ENCODE results near the gene ZNF202.

The ZNF202 gene

GRCh38 chr11:123690485-123690884, 51.0 kb downstream of the ZNF202 start:
- no peaks in the 10 kb centered on the region for H3K4me1 ChIP-seq (ENCODE audit: control extremely low read depth in 1 of 4, control insufficient read depth in 4 of 4, insufficient read depth in 4 of 4, low read length in 3 of 4)
- no peak overlapping the region for H3K4me3 ChIP-seq (ENCODE audit: control insufficient read depth in 1 of 7, extremely low read depth in 1 of 7, insufficient read depth in 4 of 7, low read depth in 2 of 7, low read length in 6 of 7)
- no peak overlapping the region for H3K27ac ChIP-seq (ENCODE audit: insufficient read depth in 1 of 2, low read depth in 1 of 2, low read length in 2 of 2, poor library complexity in 1 of 2, severe bottlenecking in 2 of 2)
- DNase-seq = no peak
- H3K9me3 ChIP-seq (ENCODE audit: control extremely low read depth in 1 of 5, control insufficient read depth in 4 of 5, insufficient read depth in 2 of 5, low read depth in 1 of 5, low read length in 4 of 5) = peaks cover 0 to 2% (median 0%) of the 10 kb centered on the region in 5 experiments
- CTCF ChIA-PET = no interaction called here
- WGBS (ENCODE audit: insufficient coverage) = no CpG with 5 or more reads among the region's 3 CpGs
- POLR2A ChIA-PET = no interaction called here
- H3K36me3 ChIP-seq (ENCODE audit: control insufficient read depth in 4 of 4, insufficient read depth in 4 of 4, low read length in 3 of 4) = no peaks in the 10 kb centered on the region
- peaks cover 0 to 13% (median 6%) of the 10 kb centered on the region in 5 experiments for H3K27me3 ChIP-seq (replicated peaks in 2 of 5; ENCODE audit: control insufficient read depth in 4 of 5, insufficient read depth in 5 of 5, low read length in 4 of 5)

GRCh38 chr11:123684601-123685000, 56.9 kb downstream of the ZNF202 start:
- no peak overlapping the region for H3K27ac ChIP-seq (ENCODE audit: insufficient read depth in 1 of 2, low read depth in 1 of 2, low read length in 2 of 2, poor library complexity in 1 of 2, severe bottlenecking in 2 of 2)
- 100% methylated on average over 1 of the region's 6 CpGs for WGBS (ENCODE audit: insufficient coverage)
- POLR2A ChIA-PET = interaction anchor here (0.8 kb wide), 1 partner anchor 21 kb away, joined by 3 read pairs; no protein-coding TSS in a partner anchor
- no peaks in the 10 kb centered on the region for H3K4me1 ChIP-seq (ENCODE audit: control extremely low read depth in 1 of 4, control insufficient read depth in 4 of 4, insufficient read depth in 4 of 4, low read length in 3 of 4)
- H3K27me3 ChIP-seq (replicated peaks in 2 of 5; ENCODE audit: control insufficient read depth in 4 of 5, insufficient read depth in 5 of 5, low read length in 4 of 5) = peaks cover 0 to 13% (median 7%) of the 10 kb centered on the region in 5 experiments
- H3K9me3 ChIP-seq (ENCODE audit: control extremely low read depth in 1 of 5, control insufficient read depth in 4 of 5, insufficient read depth in 2 of 5, low read depth in 1 of 5, low read length in 4 of 5) = no peaks in the 10 kb centered on the region
- no peak overlapping the region for H3K4me3 ChIP-seq (ENCODE audit: control insufficient read depth in 1 of 7, extremely low read depth in 1 of 7, insufficient read depth in 4 of 7, low read depth in 2 of 7, low read length in 6 of 7)
- H3K36me3 ChIP-seq (ENCODE audit: control insufficient read depth in 4 of 4, insufficient read depth in 4 of 4, low read length in 3 of 4) = no peaks in the 10 kb centered on the region
- DNase-seq = no peak
- CTCF ChIA-PET = no interaction called here

GRCh38 chr11:123683428-123684170, 57.9 kb downstream of the ZNF202 start:
- POLR2A ChIA-PET = interaction anchor here (0.8 kb wide), 1 partner anchor 22 kb away, joined by 3 read pairs; no protein-coding TSS in a partner anchor
- Histone ChIP-seq H3K9me3 (ENCODE audit: control extremely low read depth in 1 of 5, control insufficient read depth in 4 of 5, insufficient read depth in 2 of 5, low read depth in 1 of 5, low read length in 4 of 5) (no peaks in the 10 kb centered on the region), H3K4me1 (ENCODE audit: control extremely low read depth in 1 of 4, control insufficient read depth in 4 of 4, insufficient read depth in 4 of 4, low read length in 3 of 4) (no peaks in the 10 kb centered on the region), H3K36me3 (ENCODE audit: control insufficient read depth in 4 of 4, insufficient read depth in 4 of 4, low read length in 3 of 4) (no peaks in the 10 kb centered on the region), H3K27ac (ENCODE audit: insufficient read depth in 1 of 2, low read depth in 1 of 2, low read length in 2 of 2, poor library complexity in 1 of 2, severe bottlenecking in 2 of 2) (no peak overlapping the region), H3K4me3 (ENCODE audit: control insufficient read depth in 1 of 7, extremely low read depth in 1 of 7, insufficient read depth in 4 of 7, low read depth in 2 of 7, low read length in 6 of 7) (no peak overlapping the region), H3K27me3 (replicated peaks in 2 of 5; ENCODE audit: control insufficient read depth in 4 of 5, insufficient read depth in 5 of 5, low read length in 4 of 5) (peaks cover 0 to 12% (median 5%) of the 10 kb centered on the region in 5 experiments)
- no peak for DNase-seq
- CTCF ChIA-PET = interaction anchor here (1.2 kb wide), 1 partner anchor 28 kb away, joined by 4 read pairs; no protein-coding TSS in a partner anchor
- 73% methylated on average over 7 of the region's 8 CpGs for WGBS (ENCODE audit: insufficient coverage)

GRCh38 chr11:123682696-123683410, 58.6 kb downstream of the ZNF202 start:
- Histone ChIP-seq H3K4me1 (ENCODE audit: control extremely low read depth in 1 of 4, control insufficient read depth in 4 of 4, insufficient read depth in 4 of 4, low read length in 3 of 4) (no peaks in the 10 kb centered on the region), H3K4me3 (ENCODE audit: control insufficient read depth in 1 of 7, extremely low read depth in 1 of 7, insufficient read depth in 4 of 7, low read depth in 2 of 7, low read length in 6 of 7) (no peak overlapping the region), H3K27me3 (replicated peaks in 2 of 5; ENCODE audit: control insufficient read depth in 4 of 5, insufficient read depth in 5 of 5, low read length in 4 of 5) (peaks cover 0 to 14% (median 5%) of the 10 kb centered on the region in 5 experiments), H3K36me3 (ENCODE audit: control insufficient read depth in 4 of 4, insufficient read depth in 4 of 4, low read length in 3 of 4) (no peaks in the 10 kb centered on the region), H3K27ac (ENCODE audit: insufficient read depth in 1 of 2, low read depth in 1 of 2, low read length in 2 of 2, poor library complexity in 1 of 2, severe bottlenecking in 2 of 2) (no peak overlapping the region), H3K9me3 (ENCODE audit: control extremely low read depth in 1 of 5, control insufficient read depth in 4 of 5, insufficient read depth in 2 of 5, low read depth in 1 of 5, low read length in 4 of 5) (no peaks in the 10 kb centered on the region)
- DNase-seq = no peak
- ChIA-PET POLR2A (no interaction called here), CTCF (interaction anchor here (1.0 to 1.2 kb wide), 2 partner anchors 28 to 41 kb away, joined by 3 to 4 read pairs; no protein-coding TSS in a partner anchor)
- WGBS (ENCODE audit: insufficient coverage) = 80% methylated on average over 4 of the region's 5 CpGs

DNA sequence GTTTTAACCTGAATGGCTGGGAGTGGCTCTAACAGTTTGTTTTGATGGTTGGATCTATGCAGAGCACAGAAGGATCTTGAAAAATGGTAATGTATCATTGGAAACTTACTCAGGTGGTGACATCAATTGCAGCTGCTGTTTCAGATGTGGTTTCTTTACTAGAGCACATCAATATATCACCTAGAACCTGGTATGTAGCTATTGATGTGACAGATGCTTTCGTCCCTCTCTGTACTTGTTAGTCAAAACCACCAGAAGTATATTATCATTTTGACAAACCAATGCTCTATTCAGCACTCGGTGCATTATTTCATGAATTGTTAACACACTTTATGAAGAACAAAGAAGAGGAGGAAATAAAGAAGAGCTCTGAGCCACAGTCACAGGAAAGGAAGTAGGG, 60.4 kb downstream of the ZNF202 start:
- CTCF ChIA-PET = no interaction called here
- no peaks in the 10 kb centered on the region for H3K9me3 ChIP-seq (ENCODE audit: control extremely low read depth in 1 of 5, control insufficient read depth in 4 of 5, insufficient read depth in 2 of 5, low read depth in 1 of 5, low read length in 4 of 5)
- WGBS (ENCODE audit: insufficient coverage) = no CpG with 5 or more reads among the region's 2 CpGs
- H3K27ac ChIP-seq (ENCODE audit: insufficient read depth in 1 of 2, low read depth in 1 of 2, low read length in 2 of 2, poor library complexity in 1 of 2, severe bottlenecking in 2 of 2) = no peak overlapping the region
- H3K4me3 ChIP-seq (ENCODE audit: control insufficient read depth in 1 of 7, extremely low read depth in 1 of 7, insufficient read depth in 4 of 7, low read depth in 2 of 7, low read length in 6 of 7) = no peak overlapping the region
- H3K36me3 ChIP-seq (ENCODE audit: control insufficient read depth in 4 of 4, insufficient read depth in 4 of 4, low read length in 3 of 4) = no peaks in the 10 kb centered on the region
- POLR2A ChIA-PET = no interaction called here
- no peak for DNase-seq
- no peaks in the 10 kb centered on the region for H3K4me1 ChIP-seq (ENCODE audit: control extremely low read depth in 1 of 4, control insufficient read depth in 4 of 4, insufficient read depth in 4 of 4, low read length in 3 of 4)
- peaks cover 0 to 9% (median 2%) of the 10 kb centered on the region in 5 experiments for H3K27me3 ChIP-seq (replicated peaks in 2 of 5; ENCODE audit: control insufficient read depth in 4 of 5, insufficient read depth in 5 of 5, low read length in 4 of 5)

DNA sequence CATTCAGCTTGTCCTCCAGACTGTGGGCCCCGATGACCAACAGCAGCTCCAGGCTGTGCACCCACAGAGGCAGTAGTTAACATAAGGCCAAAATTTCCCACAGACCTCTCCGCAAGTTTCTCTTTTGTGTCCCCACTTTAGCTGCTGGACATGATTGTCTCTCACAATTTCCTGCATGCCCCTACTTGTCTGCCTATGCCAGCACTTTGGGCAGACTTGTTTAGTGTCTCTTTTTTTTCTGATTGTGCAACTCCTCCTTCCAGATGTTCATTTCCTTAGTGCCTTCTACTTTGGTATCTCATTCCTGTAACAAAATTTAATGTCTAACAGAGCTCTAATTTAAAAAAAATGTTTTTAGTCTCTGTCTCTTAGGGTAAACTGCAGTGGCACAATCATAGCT, 63.2 kb downstream of the ZNF202 start:
- POLR2A ChIA-PET = no interaction called here
- DNase-seq = no peak
- 95% methylated on average over 2 of the region's 2 CpGs for WGBS (ENCODE audit: insufficient coverage)
- Histone ChIP-seq H3K27ac (ENCODE audit: insufficient read depth in 1 of 2, low read depth in 1 of 2, low read length in 2 of 2, poor library complexity in 1 of 2, severe bottlenecking in 2 of 2) (no peak overlapping the region), H3K36me3 (ENCODE audit: control insufficient read depth in 4 of 4, insufficient read depth in 4 of 4, low read length in 3 of 4) (no peaks in the 10 kb centered on the region), H3K9me3 (ENCODE audit: control extremely low read depth in 1 of 5, control insufficient read depth in 4 of 5, insufficient read depth in 2 of 5, low read depth in 1 of 5, low read length in 4 of 5) (no peaks in the 10 kb centered on the region), H3K27me3 (replicated peaks in 2 of 5; ENCODE audit: control insufficient read depth in 4 of 5, insufficient read depth in 5 of 5, low read length in 4 of 5) (peaks cover 0 to 4% (median under 1%) of the 10 kb centered on the region in 5 experiments), H3K4me3 (ENCODE audit: control insufficient read depth in 1 of 7, extremely low read depth in 1 of 7, insufficient read depth in 4 of 7, low read depth in 2 of 7, low read length in 6 of 7) (no peak overlapping the region), H3K4me1 (ENCODE audit: control extremely low read depth in 1 of 4, control insufficient read depth in 4 of 4, insufficient read depth in 4 of 4, low read length in 3 of 4) (no peaks in the 10 kb centered on the region)
- CTCF ChIA-PET = interaction anchor here (1.6 kb wide), 1 partner anchor 27 kb away, joined by 6 read pairs; no protein-coding TSS in a partner anchor

DNA sequence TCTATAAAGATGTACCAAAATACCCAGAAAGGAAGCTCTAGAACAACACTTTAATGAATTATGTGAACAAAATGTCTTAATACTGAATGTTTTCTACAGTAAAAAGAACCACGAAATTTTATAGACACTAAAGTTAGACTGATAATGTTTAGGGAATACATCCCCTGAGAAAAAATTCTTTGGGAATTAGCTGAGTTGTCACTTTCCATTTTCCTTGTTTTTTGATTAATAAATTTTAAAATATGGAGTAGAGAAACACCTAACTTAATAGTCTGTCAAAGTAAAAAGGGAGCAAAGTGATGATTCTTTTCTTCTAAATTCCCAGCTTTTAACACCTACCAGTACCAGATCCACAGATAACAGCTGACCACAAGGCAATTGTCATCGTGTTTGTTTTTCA, 64.0 kb downstream of the ZNF202 start:
- no peaks in the 10 kb centered on the region for H3K36me3 ChIP-seq (ENCODE audit: control insufficient read depth in 4 of 4, insufficient read depth in 4 of 4, low read length in 3 of 4)
- H3K4me1 ChIP-seq (ENCODE audit: control extremely low read depth in 1 of 4, control insufficient read depth in 4 of 4, insufficient read depth in 4 of 4, low read length in 3 of 4) = no peaks in the 10 kb centered on the region
- CTCF ChIA-PET = interaction anchor here (1.6 kb wide), 1 partner anchor 28 kb away, joined by 6 read pairs; no protein-coding TSS in a partner anchor
- no peak overlapping the region for H3K27ac ChIP-seq (ENCODE audit: insufficient read depth in 1 of 2, low read depth in 1 of 2, low read length in 2 of 2, poor library complexity in 1 of 2, severe bottlenecking in 2 of 2)
- POLR2A ChIA-PET = no interaction called here
- peaks cover 0 to 2% (median 0%) of the 10 kb centered on the region in 5 experiments for H3K27me3 ChIP-seq (replicated peaks in 2 of 5; ENCODE audit: control insufficient read depth in 4 of 5, insufficient read depth in 5 of 5, low read length in 4 of 5)
- H3K9me3 ChIP-seq (ENCODE audit: control extremely low read depth in 1 of 5, control insufficient read depth in 4 of 5, insufficient read depth in 2 of 5, low read depth in 1 of 5, low read length in 4 of 5) = no peaks in the 10 kb centered on the region
- no CpG with 5 or more reads among the region's 2 CpGs for WGBS (ENCODE audit: insufficient coverage)
- no peak overlapping the region for H3K4me3 ChIP-seq (ENCODE audit: control insufficient read depth in 1 of 7, extremely low read depth in 1 of 7, insufficient read depth in 4 of 7, low read depth in 2 of 7, low read length in 6 of 7)
- DNase-seq = no peak
